GM23338 (cell line): ENCODE results near the gene C3orf49. TPM values are rescaled to one million over a fixed set of nuclear protein-coding genes. Genes with fewer than 3 reads are reported as not detected.

Experiments used
- ATAC-seq: fragments of 200-7000 bp; cut with Tn5 transposase; 3 replicates; pipeline ENCODE4 v1.9.1; 2020
- DNase-seq: peaks from one replicate; pipeline ENCODE4 v3.0.0-alpha.2; 2015; ENCODE audit warnings: low spot score
- H2AFZ ChIP-seq: fragments of 200-600 bp; sonication (generic); 2 replicates; pipeline ENCODE4 v1.8.0; 2016; ENCODE audit warnings: antibody characterized with exemption, mild to moderate bottlenecking, moderate library complexity
- H3F3A ChIP-seq: fragments of 200-600 bp; sonication (generic); replicated peaks from 2 replicates; pipeline ENCODE4 v1.8.0; 2017; ENCODE audit warnings: antibody characterized with exemption, mixed run types, low read depth
- H3K27ac ChIP-seq: fragments of 200-600 bp; sonication (generic); 2 replicates; pipeline ENCODE4 v1.6.1; 2016; ENCODE audit warnings: low read depth
- H3K27me3 ChIP-seq: fragments of 200-600 bp; sonication (generic); 2 replicates; pipeline ENCODE4 v1.8.0; 2016; ENCODE audit warnings: mild to moderate bottlenecking, mixed run types, moderate library complexity; ENCODE audit not compliant: insufficient read depth
- H3K36me3 ChIP-seq: fragments of 200-600 bp; sonication (generic); 2 replicates; pipeline ENCODE4 v1.8.0; 2016; ENCODE audit warnings: mild to moderate bottlenecking; ENCODE audit not compliant: insufficient read depth
- H3K4me1 ChIP-seq: fragments of 200-600 bp; sonication (generic); 2 replicates; pipeline ENCODE4 v1.8.0; 2016; ENCODE audit warnings: mild to moderate bottlenecking, moderate library complexity; ENCODE audit not compliant: insufficient read depth
- H3K4me2 ChIP-seq: fragments of 200-600 bp; sonication (generic); 2 replicates; pipeline ENCODE4 v1.7.1; 2017; ENCODE audit warnings: mixed run types
- H3K4me3 ChIP-seq: fragments of 200-600 bp; sonication (generic); 2 replicates; pipeline ENCODE4 v1.6.1; 2016; ENCODE audit warnings: mixed run types
- H3K79me2 ChIP-seq: fragments of 200-600 bp; sonication (generic); replicated peaks from 2 replicates; pipeline ENCODE4 v1.8.0; 2017; ENCODE audit warnings: mild to moderate bottlenecking; ENCODE audit not compliant: insufficient read depth
- H3K9me2 ChIP-seq: fragments of 200-600 bp; sonication (generic); 2 replicates; pipeline ENCODE4 v1.8.0; 2017; ENCODE audit not compliant: insufficient read depth
- H4K20me1 ChIP-seq: fragments of 200-600 bp; sonication (generic); replicated peaks from 2 replicates; pipeline ENCODE4 v1.8.0; 2017; ENCODE audit warnings: mild to moderate bottlenecking; ENCODE audit not compliant: insufficient read depth
- H3K27ac Mint-ChIP-seq: 2 replicates; pipeline ENCODE4 v1.8.0; 2020; ENCODE audit warnings: inconsistent platforms, mild to moderate bottlenecking, moderate library complexity, mixed read lengths
- H3K27me3 Mint-ChIP-seq: 3 replicates; pipeline ENCODE4 v1.8.0; 2022; ENCODE audit warnings: low read depth, mild to moderate bottlenecking, moderate library complexity, mixed read lengths, inconsistent platforms; ENCODE audit not compliant: insufficient read depth, poor library complexity
- H3K36me3 Mint-ChIP-seq: 3 replicates; pipeline ENCODE4 v1.8.0; 2021; ENCODE audit warnings: low read depth, mild to moderate bottlenecking, inconsistent platforms, moderate library complexity, mixed read lengths
- H3K4me1 Mint-ChIP-seq: 3 replicates; pipeline ENCODE4 v1.8.0; 2020; ENCODE audit warnings: mild to moderate bottlenecking, inconsistent platforms, mixed read lengths
- H3K4me3 Mint-ChIP-seq: 3 replicates; pipeline ENCODE4 v1.8.0; 2021; ENCODE audit warnings: moderate library complexity, mild to moderate bottlenecking, inconsistent platforms, mixed read lengths
- H3K9me3 Mint-ChIP-seq: 3 replicates; pipeline ENCODE4 v1.8.0; 2020; ENCODE audit warnings: moderate library complexity, mild to moderate bottlenecking, inconsistent platforms, mixed read lengths
- CREB1 ChIP-seq: fragments of 250-450 bp; sonication (Bioruptor Pico); IDR thresholded peaks from 2 replicates; pipeline ENCODE4 v1.5.0; 2020; ENCODE audit warnings: low read depth, mild to moderate bottlenecking, moderate library complexity
- EZH2 ChIP-seq: fragments of 200-600 bp; sonication (generic); IDR thresholded peaks from one replicate; pipeline ENCODE4 v1.8.0; 2017; ENCODE audit warnings: antibody characterized with exemption, mild to moderate bottlenecking, low read depth; ENCODE audit not compliant: unreplicated experiment
- JUNB ChIP-seq: IDR thresholded peaks from one replicate; pipeline ENCODE4 v1.6.1; 2016; ENCODE audit warnings: antibody characterized with exemption; ENCODE audit not compliant: unreplicated experiment
- NANOG ChIP-seq: IDR thresholded peaks from 2 replicates; pipeline ENCODE4 v1.6.1; 2016; ENCODE audit warnings: antibody characterized with exemption, borderline replicate concordance
- POLR2AphosphoS5 ChIP-seq: IDR thresholded peaks from 2 replicates; pipeline ENCODE4 v1.6.1; 2016; ENCODE audit warnings: antibody characterized with exemption, low read depth
- STAT1 ChIP-seq: IDR thresholded peaks from one replicate; pipeline ENCODE4 v1.6.1; 2016; ENCODE audit warnings: antibody characterized with exemption; ENCODE audit not compliant: unreplicated experiment
- ZNF114 ChIP-seq: fragments of 250-450 bp; sonication (Bioruptor Pico); IDR thresholded peaks from 2 replicates; pipeline ENCODE4 v1.5.0; 2020; ENCODE audit warnings: mild to moderate bottlenecking, moderate library complexity
- polyA plus RNA-seq: library from polyadenylated mRNA; unstranded; fragments of >200 nt; fragmentation: Nextera tagmentation; extraction: Ambion mirVana; gene quantifications from 2 replicates; pipeline ENCODE4 v1.2.1, GENCODE V29; 2016
- total RNA-seq: library from RNA; depleted of rRNA; stranded (reverse); fragments of >200 nt; shearing (Covaris generic); gene quantifications from 2 replicates; pipeline ENCODE4 v1.2.3, GENCODE V29; 2014
- TF ChIP-seq, protein P1 (sequence below): fragments of 250-450 bp; sonication (Bioruptor Pico); IDR thresholded peaks from 2 replicates; pipeline ENCODE4 v1.5.0; 2020; ENCODE audit warnings: mild to moderate bottlenecking, moderate library complexity
- TF ChIP-seq, protein P2 (sequence below), 2 experiments: fragments of 200-600 bp in 1 of 2; sonication (generic) in 1 of 2; conservative IDR thresholded peaks; 2 replicates each; pipeline versions ENCODE4 v1.5.1 to v1.6.1; 2016 to 2017; ENCODE audit warnings: antibody characterized with exemption in 2 of 2, low read depth in 2 of 2, mild to moderate bottlenecking in 2 of 2, moderate library complexity in 1 of 2
- TF ChIP-seq, protein P3 (sequence below): IDR thresholded peaks from 2 replicates; pipeline ENCODE4 v1.6.1; 2016; ENCODE audit warnings: antibody characterized with exemption

The C3orf49 gene
- total and polyA plus RNA-seq, 2 experiments from 2014 or later: 0.23 TPM; not detected in 1

DNA sequence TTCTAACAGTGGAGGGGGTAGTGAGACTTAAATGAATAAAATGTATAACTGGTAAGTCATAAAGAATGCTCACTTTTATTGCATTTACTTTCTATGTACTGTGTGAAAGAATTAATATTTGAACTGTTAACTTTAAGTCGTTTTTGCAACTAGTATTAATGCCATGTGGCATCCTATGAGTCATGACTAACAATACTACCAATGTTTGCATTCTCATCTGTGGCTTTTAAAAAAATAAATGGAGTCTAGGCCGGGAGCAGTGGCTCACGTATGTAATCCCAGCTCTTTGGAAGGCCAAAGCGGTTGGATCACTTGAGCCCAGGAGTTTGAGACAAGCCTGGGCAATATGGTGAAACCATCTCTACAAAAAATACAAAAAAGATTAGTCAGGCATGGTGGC is 5.2 kb downstream of the C3orf49 start (continued):
- TF ChIP-seq, protein P1, sequence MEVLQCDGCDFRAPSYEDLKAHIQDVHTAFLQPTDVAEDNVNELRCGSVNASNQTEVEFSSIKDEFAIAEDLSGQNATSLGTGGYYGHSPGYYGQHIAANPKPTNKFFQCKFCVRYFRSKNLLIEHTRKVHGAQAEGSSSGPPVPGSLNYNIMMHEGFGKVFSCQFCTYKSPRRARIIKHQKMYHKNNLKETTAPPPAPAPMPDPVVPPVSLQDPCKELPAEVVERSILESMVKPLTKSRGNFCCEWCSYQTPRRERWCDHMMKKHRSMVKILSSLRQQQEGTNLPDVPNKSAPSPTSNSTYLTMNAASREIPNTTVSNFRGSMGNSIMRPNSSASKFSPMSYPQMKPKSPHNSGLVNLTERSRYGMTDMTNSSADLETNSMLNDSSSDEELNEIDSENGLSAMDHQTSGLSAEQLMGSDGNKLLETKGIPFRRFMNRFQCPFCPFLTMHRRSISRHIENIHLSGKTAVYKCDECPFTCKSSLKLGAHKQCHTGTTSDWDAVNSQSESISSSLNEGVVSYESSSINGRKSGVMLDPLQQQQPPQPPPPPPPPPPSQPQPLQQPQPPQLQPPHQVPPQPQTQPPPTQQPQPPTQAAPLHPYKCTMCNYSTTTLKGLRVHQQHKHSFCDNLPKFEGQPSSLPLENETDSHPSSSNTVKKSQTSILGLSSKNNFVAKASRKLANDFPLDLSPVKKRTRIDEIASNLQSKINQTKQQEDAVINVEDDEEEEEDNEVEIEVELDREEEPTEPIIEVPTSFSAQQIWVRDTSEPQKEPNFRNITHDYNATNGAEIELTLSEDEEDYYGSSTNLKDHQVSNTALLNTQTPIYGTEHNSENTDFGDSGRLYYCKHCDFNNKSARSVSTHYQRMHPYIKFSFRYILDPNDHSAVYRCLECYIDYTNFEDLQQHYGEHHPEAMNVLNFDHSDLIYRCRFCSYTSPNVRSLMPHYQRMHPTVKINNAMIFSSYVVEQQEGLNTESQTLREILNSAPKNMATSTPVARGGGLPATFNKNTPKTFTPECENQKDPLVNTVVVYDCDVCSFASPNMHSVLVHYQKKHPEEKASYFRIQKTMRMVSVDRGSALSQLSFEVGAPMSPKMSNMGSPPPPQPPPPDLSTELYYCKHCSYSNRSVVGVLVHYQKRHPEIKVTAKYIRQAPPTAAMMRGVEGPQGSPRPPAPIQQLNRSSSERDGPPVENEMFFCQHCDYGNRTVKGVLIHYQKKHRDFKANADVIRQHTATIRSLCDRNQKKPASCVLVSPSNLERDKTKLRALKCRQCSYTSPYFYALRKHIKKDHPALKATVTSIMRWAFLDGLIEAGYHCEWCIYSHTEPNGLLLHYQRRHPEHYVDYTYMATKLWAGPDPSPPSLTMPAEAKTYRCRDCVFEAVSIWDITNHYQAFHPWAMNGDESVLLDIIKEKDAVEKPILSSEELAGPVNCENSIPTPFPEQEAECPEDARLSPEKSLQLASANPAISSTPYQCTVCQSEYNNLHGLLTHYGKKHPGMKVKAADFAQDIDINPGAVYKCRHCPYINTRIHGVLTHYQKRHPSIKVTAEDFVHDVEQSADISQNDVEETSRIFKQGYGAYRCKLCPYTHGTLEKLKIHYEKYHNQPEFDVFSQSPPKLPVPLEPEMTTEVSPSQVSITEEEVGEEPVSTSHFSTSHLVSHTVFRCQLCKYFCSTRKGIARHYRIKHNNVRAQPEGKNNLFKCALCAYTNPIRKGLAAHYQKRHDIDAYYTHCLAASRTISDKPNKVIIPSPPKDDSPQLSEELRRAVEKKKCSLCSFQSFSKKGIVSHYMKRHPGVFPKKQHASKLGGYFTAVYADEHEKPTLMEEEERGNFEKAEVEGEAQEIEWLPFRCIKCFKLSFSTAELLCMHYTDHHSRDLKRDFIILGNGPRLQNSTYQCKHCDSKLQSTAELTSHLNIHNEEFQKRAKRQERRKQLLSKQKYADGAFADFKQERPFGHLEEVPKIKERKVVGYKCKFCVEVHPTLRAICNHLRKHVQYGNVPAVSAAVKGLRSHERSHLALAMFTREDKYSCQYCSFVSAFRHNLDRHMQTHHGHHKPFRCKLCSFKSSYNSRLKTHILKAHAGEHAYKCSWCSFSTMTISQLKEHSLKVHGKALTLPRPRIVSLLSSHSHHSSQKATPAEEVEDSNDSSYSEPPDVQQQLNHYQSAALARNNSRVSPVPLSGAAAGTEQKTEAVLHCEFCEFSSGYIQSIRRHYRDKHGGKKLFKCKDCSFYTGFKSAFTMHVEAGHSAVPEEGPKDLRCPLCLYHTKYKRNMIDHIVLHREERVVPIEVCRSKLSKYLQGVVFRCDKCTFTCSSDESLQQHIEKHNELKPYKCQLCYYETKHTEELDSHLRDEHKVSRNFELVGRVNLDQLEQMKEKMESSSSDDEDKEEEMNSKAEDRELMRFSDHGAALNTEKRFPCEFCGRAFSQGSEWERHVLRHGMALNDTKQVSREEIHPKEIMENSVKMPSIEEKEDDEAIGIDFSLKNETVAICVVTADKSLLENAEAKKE (CRISPR knock-in tag): no peak
- TF ChIP-seq NANOG: no peak
- no peak for TF ChIP-seq POLR2AphosphoS5
- TF ChIP-seq, protein P2, sequence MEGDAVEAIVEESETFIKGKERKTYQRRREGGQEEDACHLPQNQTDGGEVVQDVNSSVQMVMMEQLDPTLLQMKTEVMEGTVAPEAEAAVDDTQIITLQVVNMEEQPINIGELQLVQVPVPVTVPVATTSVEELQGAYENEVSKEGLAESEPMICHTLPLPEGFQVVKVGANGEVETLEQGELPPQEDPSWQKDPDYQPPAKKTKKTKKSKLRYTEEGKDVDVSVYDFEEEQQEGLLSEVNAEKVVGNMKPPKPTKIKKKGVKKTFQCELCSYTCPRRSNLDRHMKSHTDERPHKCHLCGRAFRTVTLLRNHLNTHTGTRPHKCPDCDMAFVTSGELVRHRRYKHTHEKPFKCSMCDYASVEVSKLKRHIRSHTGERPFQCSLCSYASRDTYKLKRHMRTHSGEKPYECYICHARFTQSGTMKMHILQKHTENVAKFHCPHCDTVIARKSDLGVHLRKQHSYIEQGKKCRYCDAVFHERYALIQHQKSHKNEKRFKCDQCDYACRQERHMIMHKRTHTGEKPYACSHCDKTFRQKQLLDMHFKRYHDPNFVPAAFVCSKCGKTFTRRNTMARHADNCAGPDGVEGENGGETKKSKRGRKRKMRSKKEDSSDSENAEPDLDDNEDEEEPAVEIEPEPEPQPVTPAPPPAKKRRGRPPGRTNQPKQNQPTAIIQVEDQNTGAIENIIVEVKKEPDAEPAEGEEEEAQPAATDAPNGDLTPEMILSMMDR (conservative IDR thresholded peaks at IDR 0.05; ENCODE audit: low read depth in 2 of 2): no peak
- TF ChIP-seq ZNF114 (CRISPR knock-in tag): no peak
- TF ChIP-seq CREB1 (CRISPR knock-in tag): no peak
- TF ChIP-seq EZH2: no peak

DNA sequence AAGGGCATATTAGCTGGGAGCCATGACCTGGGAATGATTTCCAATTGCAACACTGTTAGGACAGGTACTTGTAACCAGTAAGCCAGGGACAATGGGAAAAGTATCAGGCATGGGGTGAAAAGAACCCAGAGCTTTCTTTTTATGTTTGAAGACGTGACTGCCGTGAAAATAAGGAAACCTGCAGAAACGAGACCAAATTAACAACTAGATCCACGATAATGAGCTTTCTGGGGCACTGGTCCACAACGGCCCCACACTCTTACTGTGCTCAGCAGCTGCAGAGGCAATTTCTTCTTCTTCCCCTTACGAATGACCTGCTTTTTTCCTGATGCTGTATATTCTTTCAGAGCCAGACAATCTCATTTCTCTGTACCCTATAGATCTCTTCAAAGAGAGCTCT is 11.4 kb downstream of the C3orf49 start:
- Histone ChIP-seq H4K20me1 (no peaks in the 10 kb centered on the region; the same call in 1 of the 2 replicates), H3F3A (no peaks in the 10 kb centered on the region), H3K4me1 (no peaks in the 10 kb centered on the region), H3K27me3 (no peaks in the 10 kb centered on the region), H3K36me3 (no peaks in the 10 kb centered on the region; the same call in 1 of the 2 replicates), H3K4me3 (no peak overlapping the region), H3K9me2 (no peaks in the 10 kb centered on the region), H2AFZ (no peak overlapping the region), H3K27ac (no peak overlapping the region; the same call in 1 of the 2 replicates), H3K4me2 (no peak overlapping the region), H3K79me2 (no peaks in the 10 kb centered on the region)
- H3K4me3 Mint-ChIP-seq: no peak overlapping the region
- peaks cover 32% of the 10 kb centered on the region for H3K36me3 Mint-ChIP-seq
- TF ChIP-seq POLR2AphosphoS5 (no peak), STAT1 (no peak), CREB1 (CRISPR knock-in tag) (no peak), EZH2 (no peak), JUNB (no peak)
- TF ChIP-seq, protein P3, sequence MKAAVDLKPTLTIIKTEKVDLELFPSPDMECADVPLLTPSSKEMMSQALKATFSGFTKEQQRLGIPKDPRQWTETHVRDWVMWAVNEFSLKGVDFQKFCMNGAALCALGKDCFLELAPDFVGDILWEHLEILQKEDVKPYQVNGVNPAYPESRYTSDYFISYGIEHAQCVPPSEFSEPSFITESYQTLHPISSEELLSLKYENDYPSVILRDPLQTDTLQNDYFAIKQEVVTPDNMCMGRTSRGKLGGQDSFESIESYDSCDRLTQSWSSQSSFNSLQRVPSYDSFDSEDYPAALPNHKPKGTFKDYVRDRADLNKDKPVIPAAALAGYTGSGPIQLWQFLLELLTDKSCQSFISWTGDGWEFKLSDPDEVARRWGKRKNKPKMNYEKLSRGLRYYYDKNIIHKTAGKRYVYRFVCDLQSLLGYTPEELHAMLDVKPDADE: no peak
- H3K9me3 Mint-ChIP-seq: no peaks in the 10 kb centered on the region; the same call in 2 of the 3 replicates
- ATAC-seq: no peak
- H3K27ac Mint-ChIP-seq: no peak overlapping the region
- H3K4me1 Mint-ChIP-seq: peaks cover 7% of the 10 kb centered on the region
- no peaks in the 10 kb centered on the region for H3K27me3 Mint-ChIP-seq
- no peak for DNase-seq
